Activated naive CD8-positive, alpha-beta T cell treated with anti-CD3 and anti-CD28 coated beads, Interleukin-2, amount 10 ng/mL, durations not matched to agents 7 days and 5 days (primary cell): ENCODE data around the gene PCDHB15. TPM values are rescaled to one million over a fixed set of nuclear protein-coding genes. Genes with fewer than 3 reads are reported as not detected.
A peak's percentile ranks its signal among the peaks of the same experiment; 100 is the strongest.
"Not testable (repeated sequence)": the region's sequence is repeated elsewhere in the genome, so short reads cannot be mapped to it uniquely, and the experiment has no call there.

Experiments
- ATAC-seq: fragments of 150-1000 bp; cut with Tn5 transposase; one replicate; pipeline ENCODE4 v1.10.0; 2021; ENCODE audit warnings: low read depth, moderate library complexity
- POLR2A ChIA-PET: fragments of 350-600 bp; sonication (Branson Sonifier 250); formaldehyde crosslinking; loops from one replicate; lab custom pipeline; 2021; ENCODE audit warnings: antibody characterized with exemption; lab: Charles Lee
- DNase-seq: peaks from one replicate; pipeline ENCODE4 v3.0.0; 2021
- H3K27ac Mint-ChIP-seq: one replicate; pipeline ENCODE4 v1.8.0; 2022; ENCODE audit warnings: mild to moderate bottlenecking, mixed read lengths
- H3K27me3 Mint-ChIP-seq: one replicate; pipeline ENCODE4 v1.8.0; 2022; ENCODE audit warnings: mild to moderate bottlenecking, moderate library complexity, mixed read lengths
- H3K36me3 Mint-ChIP-seq: one replicate; pipeline ENCODE4 v1.8.0; 2021; ENCODE audit warnings: mild to moderate bottlenecking, mixed read lengths
- H3K4me1 Mint-ChIP-seq: one replicate; pipeline ENCODE4 v1.8.0; 2021; ENCODE audit warnings: mixed read lengths
- H3K4me3 Mint-ChIP-seq: one replicate; pipeline ENCODE4 v1.8.0; 2022; ENCODE audit warnings: mild to moderate bottlenecking, moderate library complexity, mixed read lengths
- H3K9me3 Mint-ChIP-seq: one replicate; pipeline ENCODE4 v1.8.0; 2021; ENCODE audit warnings: mixed read lengths
- total RNA-seq, 2 experiments: library from RNA; stranded (reverse); gene quantifications; one replicate each; pipeline ENCODE4 v1.2.3, GENCODE V29; 2021

The PCDHB15 gene
- total RNA-seq, 2 experiments from 2014 or later = 0.06 TPM; not detected in 1

- H3K4me3 Mint-ChIP-seq, H3K27me3 Mint-ChIP-seq, H3K36me3 Mint-ChIP-seq, DNase-seq, ATAC-seq, H3K27ac Mint-ChIP-seq, POLR2A ChIA-PET, H3K9me3 Mint-ChIP-seq, H3K4me1 Mint-ChIP-seq: not testable (repeated sequence)
Observed at GRCh38 chr5:141224844-141225243, 20.4 kb upstream of the PCDHB15 start.

- H3K36me3 Mint-ChIP-seq, DNase-seq: not testable (repeated sequence)
Observed at GRCh38 chr5:141225421-141225820, 19.8 kb upstream of the PCDHB15 start.

GRCh38 chr5:141234109-141234667 lies 11.0 kb upstream of the PCDHB15 start:
- ATAC-seq = no peak
- POLR2A ChIA-PET = no interaction called here
- Mint-ChIP-seq H3K36me3 (peaks cover 1% of the 10 kb centered on the region), H3K9me3 (peaks cover 20% of the 10 kb centered on the region), H3K27me3 (peaks cover 4% of the 10 kb centered on the region), H3K4me1 (no peaks in the 10 kb centered on the region), H3K27ac (peak overlapping the region; percentile 42), H3K4me3 (no peak overlapping the region)
- DNase-seq = no peak

More at GRCh38 chr5:141225421-141225820, 19.8 kb upstream of the PCDHB15 start:
- H3K9me3 Mint-ChIP-seq, H3K27ac Mint-ChIP-seq, H3K4me3 Mint-ChIP-seq, H3K4me1 Mint-ChIP-seq, ATAC-seq, H3K27me3 Mint-ChIP-seq, POLR2A ChIA-PET: not testable (repeated sequence)

- DNase-seq, POLR2A ChIA-PET, H3K27me3 Mint-ChIP-seq, H3K4me1 Mint-ChIP-seq, H3K4me3 Mint-ChIP-seq, ATAC-seq, H3K36me3 Mint-ChIP-seq, H3K27ac Mint-ChIP-seq: not testable (repeated sequence)
- H3K9me3 Mint-ChIP-seq = peaks cover 28% of the 10 kb centered on the region
Observed at GRCh38 chr5:141235922-141236321, 9.3 kb upstream of the PCDHB15 start.

GRCh38 chr5:141236516-141237313 lies 8.5 kb upstream of the PCDHB15 start:
- Mint-ChIP-seq H3K27me3 (peaks cover 9% of the 10 kb centered on the region), H3K36me3 (peaks cover 1% of the 10 kb centered on the region), H3K4me1 (no peaks in the 10 kb centered on the region), H3K4me3 (no peak overlapping the region), H3K9me3 (peaks cover 27% of the 10 kb centered on the region), H3K27ac (no peak overlapping the region)
- POLR2A ChIA-PET = no interaction called here
- ATAC-seq = no peak
- no peak for DNase-seq

- Mint-ChIP-seq H3K4me3 (no peak overlapping the region), H3K27ac (no peak overlapping the region), H3K27me3 (peaks cover 11% of the 10 kb centered on the region), H3K36me3 (peaks cover 3% of the 10 kb centered on the region), H3K4me1 (no peaks in the 10 kb centered on the region), H3K9me3 (peaks cover 36% of the 10 kb centered on the region)
- POLR2A ChIA-PET = no interaction called here
- ATAC-seq (no peak), DNase-seq (no peak)
Observed at GRCh38 chr5:141241496-141241895, 3.7 kb upstream of the PCDHB15 start.

GRCh38 chr5:141246971-141247370 lies 1.8 kb downstream of the PCDHB15 start:
- H3K27me3 Mint-ChIP-seq, H3K27ac Mint-ChIP-seq, H3K36me3 Mint-ChIP-seq, H3K4me3 Mint-ChIP-seq, H3K4me1 Mint-ChIP-seq, ATAC-seq, DNase-seq, POLR2A ChIA-PET: not testable (repeated sequence)
- H3K9me3 Mint-ChIP-seq = peaks cover 34% of the 10 kb centered on the region

- ATAC-seq, H3K27me3 Mint-ChIP-seq, H3K4me3 Mint-ChIP-seq: not testable (repeated sequence)
Observed at GRCh38 chr5:141247434-141247833, 2.2 kb downstream of the PCDHB15 start.

GRCh38 chr5:141250576-141250975 lies 5.4 kb downstream of the PCDHB15 start:
- H3K4me3 Mint-ChIP-seq = no peak overlapping the region
- H3K4me1 Mint-ChIP-seq = no peaks in the 10 kb centered on the region
- H3K36me3 Mint-ChIP-seq = peaks cover 2% of the 10 kb centered on the region
- H3K27me3 Mint-ChIP-seq = no peaks in the 10 kb centered on the region
- DNase-seq = no peak
- POLR2A ChIA-PET = no interaction called here
- peaks cover 33% of the 10 kb centered on the region for H3K9me3 Mint-ChIP-seq
- no peak overlapping the region for H3K27ac Mint-ChIP-seq
- no peak for ATAC-seq

More at GRCh38 chr5:141247434-141247833, 2.2 kb downstream of the PCDHB15 start:
- H3K36me3 Mint-ChIP-seq, H3K27ac Mint-ChIP-seq, POLR2A ChIA-PET, H3K4me1 Mint-ChIP-seq, DNase-seq: not testable (repeated sequence)
- peaks cover 32% of the 10 kb centered on the region for H3K9me3 Mint-ChIP-seq

- Mint-ChIP-seq H3K9me3 (peaks cover 32% of the 10 kb centered on the region), H3K4me3 (no peak overlapping the region), H3K27ac (no peak overlapping the region), H3K4me1 (no peaks in the 10 kb centered on the region), H3K36me3 (peaks cover 2% of the 10 kb centered on the region), H3K27me3 (no peaks in the 10 kb centered on the region)
- ATAC-seq (no peak), DNase-seq (no peak)
- POLR2A ChIA-PET = no interaction called here
Observed at GRCh38 chr5:141258464-141258863, 13.3 kb downstream of the PCDHB15 start.

GRCh38 chr5:141258948-141259347 lies 13.8 kb downstream of the PCDHB15 start:
- Mint-ChIP-seq H3K27me3 (no peaks in the 10 kb centered on the region), H3K4me3 (no peak overlapping the region), H3K27ac (no peak overlapping the region), H3K9me3 (peaks cover 33% of the 10 kb centered on the region), H3K4me1 (no peaks in the 10 kb centered on the region), H3K36me3 (peaks cover 2% of the 10 kb centered on the region)
- no peak for ATAC-seq
- POLR2A ChIA-PET = no interaction called here
- no peak for DNase-seq

- Mint-ChIP-seq H3K4me1 (no peaks in the 10 kb centered on the region), H3K27me3 (no peaks in the 10 kb centered on the region), H3K9me3 (peaks cover 28% of the 10 kb centered on the region), H3K27ac (no peak overlapping the region), H3K4me3 (no peak overlapping the region), H3K36me3 (no peaks in the 10 kb centered on the region)
- DNase-seq = no peak
- ATAC-seq = no peak
- POLR2A ChIA-PET = no interaction called here
Observed at GRCh38 chr5:141260458-141261237, 15.5 kb downstream of the PCDHB15 start.

GRCh38 chr5:141261238-141261546 lies 16.0 kb downstream of the PCDHB15 start:
- Mint-ChIP-seq H3K27me3 (no peaks in the 10 kb centered on the region), H3K27ac (no peak overlapping the region), H3K36me3 (no peaks in the 10 kb centered on the region), H3K4me1 (no peaks in the 10 kb centered on the region), H3K4me3 (no peak overlapping the region), H3K9me3 (peaks cover 31% of the 10 kb centered on the region)
- POLR2A ChIA-PET = no interaction called here
- DNase-seq (no peak), ATAC-seq (no peak)
